Liver (tissue), 9 donors: ENCODE results near the gene HOXC10. TPM values are rescaled to one million over a fixed set of nuclear protein-coding genes. Genes with fewer than 3 reads are reported as not detected.

ENCODE experiments used
- DNase-seq: peaks from one replicate; pipeline ENCODE4 v3.0.0-alpha.2; 2017; ENCODE audit warnings: low spot score
- H3K27ac ChIP-seq, 2 donors: one replicate each; pipeline ENCODE4 v1.7.0; 2013; ENCODE audit warnings: inconsistent platforms in 2 of 2, low read length in 2 of 2, control low read depth in 1 of 2, low read depth in 1 of 2, mild to moderate bottlenecking in 1 of 2
- H3K27me3 ChIP-seq, 4 donors: one replicate each; pipeline versions ENCODE4 v1.6.1 to v1.7.0; 2013; ENCODE audit warnings: low read length in 3 of 4, inconsistent platforms in 1 of 4, mild to moderate bottlenecking in 1 of 4, moderate library complexity in 1 of 4; ENCODE audit not compliant: control insufficient read depth in 4 of 4, insufficient read depth in 4 of 4
- H3K36me3 ChIP-seq, 4 donors: one replicate each; pipeline versions ENCODE4 v1.6.1 to v1.7.0; 2013; ENCODE audit warnings: low read length in 3 of 4, mild to moderate bottlenecking in 3 of 4, low read depth in 1 of 4, moderate library complexity in 1 of 4; ENCODE audit not compliant: control insufficient read depth in 4 of 4, insufficient read depth in 3 of 4
- H3K4me1 ChIP-seq, 4 donors: one replicate each; pipeline versions ENCODE4 v1.6.1 to v1.7.0; 2013; ENCODE audit warnings: low read length in 3 of 4, mild to moderate bottlenecking in 3 of 4, moderate library complexity in 1 of 4; ENCODE audit not compliant: control insufficient read depth in 4 of 4, insufficient read depth in 4 of 4
- H3K4me3 ChIP-seq, 3 donors: one replicate each; pipeline versions ENCODE4 v1.6.1 to v1.7.0; 2013; ENCODE audit warnings: low read length in 3 of 3, control low read depth in 1 of 3, low read depth in 1 of 3, mild to moderate bottlenecking in 1 of 3
- H3K9ac ChIP-seq, 2 donors: one replicate each; pipeline ENCODE4 v1.7.0; 2013; ENCODE audit warnings: low read length in 2 of 2, mild to moderate bottlenecking in 2 of 2, moderate library complexity in 2 of 2, control low read depth in 1 of 2, low read depth in 1 of 2
- H3K9me3 ChIP-seq, 4 donors: one replicate each; pipeline versions ENCODE4 v1.6.1 to v1.7.0; 2013; ENCODE audit warnings: low read length in 3 of 4; ENCODE audit not compliant: control insufficient read depth in 4 of 4
- ATF3 ChIP-seq: IDR thresholded peaks from 2 replicates; pipeline ENCODE4 v1.6.1; 2016; ENCODE audit warnings: antibody characterized with exemption
- EGR1 ChIP-seq, 2 donors: IDR thresholded peaks; 2 replicates each; pipeline ENCODE4 v1.6.1; 2016 to 2018; ENCODE audit warnings: antibody characterized with exemption in 2 of 2, low read depth in 2 of 2
- FOXA1 ChIP-seq: IDR thresholded peaks from 2 replicates; pipeline ENCODE4 v1.6.1; 2016; ENCODE audit warnings: antibody characterized with exemption
- FOXA2 ChIP-seq: IDR thresholded peaks from 2 replicates; pipeline ENCODE4 v1.6.1; 2016; ENCODE audit warnings: antibody characterized with exemption
- GABPA ChIP-seq, 2 donors: IDR thresholded peaks in 1 of 2; conservative IDR thresholded peaks in 1 of 2; 2 replicates each; pipeline ENCODE4 v1.6.1; 2016; ENCODE audit warnings: antibody characterized with exemption in 2 of 2, mild to moderate bottlenecking in 1 of 2, moderate library complexity in 1 of 2
- HNF4A ChIP-seq, 2 donors: conservative IDR thresholded peaks; 2 replicates each; pipeline ENCODE4 v1.6.1; 2016; ENCODE audit warnings: antibody characterized with exemption in 2 of 2, mild to moderate bottlenecking in 2 of 2
- HNF4G ChIP-seq: IDR thresholded peaks from 2 replicates; pipeline ENCODE4 v1.6.1; 2016; ENCODE audit warnings: antibody characterized with exemption
- JUND ChIP-seq, 2 donors: IDR thresholded peaks; 2 replicates each; pipeline ENCODE4 v1.6.1; 2016; ENCODE audit warnings: antibody characterized with exemption in 2 of 2
- NR2F2 ChIP-seq: IDR thresholded peaks from 2 replicates; pipeline ENCODE4 v1.6.1; 2016; ENCODE audit warnings: antibody characterized with exemption
- RAD21 ChIP-seq, 2 donors: IDR thresholded peaks; 2 replicates each; pipeline ENCODE4 v1.6.1; 2016; ENCODE audit warnings: antibody characterized with exemption in 2 of 2, mild to moderate bottlenecking in 2 of 2
- SP1 ChIP-seq: IDR thresholded peaks from 2 replicates; pipeline ENCODE4 v1.6.1; 2018; ENCODE audit warnings: antibody characterized with exemption, mild to moderate bottlenecking
- TAF1 ChIP-seq: conservative IDR thresholded peaks from 2 replicates; pipeline ENCODE4 v1.6.1; 2016; ENCODE audit warnings: antibody characterized with exemption, mild to moderate bottlenecking
- YY1 ChIP-seq: IDR thresholded peaks from 2 replicates; pipeline ENCODE4 v1.6.1; 2016; ENCODE audit warnings: antibody characterized with exemption, mild to moderate bottlenecking
- ZBTB33 ChIP-seq: IDR thresholded peaks from 2 replicates; pipeline ENCODE4 v1.6.1; 2016; ENCODE audit warnings: antibody characterized with exemption
- WGBS: extraction: QIAGEN DNeasy Blood & Tissue Kit; methylation state at CpG from one replicate; pipeline ENCODE4 v1.1.7; 2013; 5-methylcytosine and 5-hydroxymethylcytosine counted together
- polyA plus RNA-seq, 2 donors: library from polyadenylated mRNA; stranded (reverse) in 1 of 2; unstranded in 1 of 2; fragments of 200-250 nt in 1 of 2; fragments of >200 nt in 1 of 2; fragmentation: Nextera tagmentation in 1 of 2; extraction: Ambion mirVana in 1 of 2; gene quantifications; one replicate each; pipeline versions ENCODE4 v1.2.1 to v1.2.3, GENCODE V29; 2013 to 2015
- total RNA-seq, 2 donors: library from RNA; depleted of rRNA; stranded (reverse); fragments of >200 nt; gene quantifications; one replicate each; pipeline ENCODE4 v1.2.3, GENCODE V29; 2014
- TF ChIP-seq, protein P1 (sequence below): fragments of 150-350 bp; IDR thresholded peaks from 2 replicates; pipeline ENCODE4 v1.5.1; 2017; ENCODE audit warnings: improper control_type of control experiment, low read depth, low read length; ENCODE audit not compliant: missing input control
- TF ChIP-seq, protein P2 (sequence below): IDR thresholded peaks from 2 replicates; pipeline ENCODE4 v1.6.1; 2016; ENCODE audit warnings: antibody characterized with exemption, mild to moderate bottlenecking
- donor health status: healthy.
- donor health status: healthy.
- donor health status: healthy.
- donor health status: healthy.
- donor health status: healthy.

Gene HOXC10
- total and polyA plus RNA-seq, 4 donors, result not detected

GRCh38 chr12:53989227-53990113 lies 4.5 kb downstream of the HOXC10 start:
- Histone ChIP-seq H3K9ac (no peak overlapping the region), H3K9me3 (peaks cover 0 to 3% (median 1%) of the 10 kb centered on the region in 4 donors), H3K27me3 (peaks cover 12 to 39% (median 28%) of the 10 kb centered on the region in 4 donors), H3K36me3 (no peaks in the 10 kb centered on the region), H3K4me1 (peaks cover 5 to 17% (median 12%) of the 10 kb centered on the region in 4 donors), H3K27ac (no peak overlapping the region), H3K4me3 (no peak overlapping the region)
- 7% methylated on average over 28 of the region's 28 CpGs for WGBS
- TF ChIP-seq RAD21 (IDR thresholded peaks at IDR 0.05), result peak; percentile 47 to 61
- TF ChIP-seq SP1, result no peak
- TF ChIP-seq, protein P1, sequence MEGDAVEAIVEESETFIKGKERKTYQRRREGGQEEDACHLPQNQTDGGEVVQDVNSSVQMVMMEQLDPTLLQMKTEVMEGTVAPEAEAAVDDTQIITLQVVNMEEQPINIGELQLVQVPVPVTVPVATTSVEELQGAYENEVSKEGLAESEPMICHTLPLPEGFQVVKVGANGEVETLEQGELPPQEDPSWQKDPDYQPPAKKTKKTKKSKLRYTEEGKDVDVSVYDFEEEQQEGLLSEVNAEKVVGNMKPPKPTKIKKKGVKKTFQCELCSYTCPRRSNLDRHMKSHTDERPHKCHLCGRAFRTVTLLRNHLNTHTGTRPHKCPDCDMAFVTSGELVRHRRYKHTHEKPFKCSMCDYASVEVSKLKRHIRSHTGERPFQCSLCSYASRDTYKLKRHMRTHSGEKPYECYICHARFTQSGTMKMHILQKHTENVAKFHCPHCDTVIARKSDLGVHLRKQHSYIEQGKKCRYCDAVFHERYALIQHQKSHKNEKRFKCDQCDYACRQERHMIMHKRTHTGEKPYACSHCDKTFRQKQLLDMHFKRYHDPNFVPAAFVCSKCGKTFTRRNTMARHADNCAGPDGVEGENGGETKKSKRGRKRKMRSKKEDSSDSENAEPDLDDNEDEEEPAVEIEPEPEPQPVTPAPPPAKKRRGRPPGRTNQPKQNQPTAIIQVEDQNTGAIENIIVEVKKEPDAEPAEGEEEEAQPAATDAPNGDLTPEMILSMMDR, result peak; percentile 21
- DNase-seq, result no peak

DNA sequence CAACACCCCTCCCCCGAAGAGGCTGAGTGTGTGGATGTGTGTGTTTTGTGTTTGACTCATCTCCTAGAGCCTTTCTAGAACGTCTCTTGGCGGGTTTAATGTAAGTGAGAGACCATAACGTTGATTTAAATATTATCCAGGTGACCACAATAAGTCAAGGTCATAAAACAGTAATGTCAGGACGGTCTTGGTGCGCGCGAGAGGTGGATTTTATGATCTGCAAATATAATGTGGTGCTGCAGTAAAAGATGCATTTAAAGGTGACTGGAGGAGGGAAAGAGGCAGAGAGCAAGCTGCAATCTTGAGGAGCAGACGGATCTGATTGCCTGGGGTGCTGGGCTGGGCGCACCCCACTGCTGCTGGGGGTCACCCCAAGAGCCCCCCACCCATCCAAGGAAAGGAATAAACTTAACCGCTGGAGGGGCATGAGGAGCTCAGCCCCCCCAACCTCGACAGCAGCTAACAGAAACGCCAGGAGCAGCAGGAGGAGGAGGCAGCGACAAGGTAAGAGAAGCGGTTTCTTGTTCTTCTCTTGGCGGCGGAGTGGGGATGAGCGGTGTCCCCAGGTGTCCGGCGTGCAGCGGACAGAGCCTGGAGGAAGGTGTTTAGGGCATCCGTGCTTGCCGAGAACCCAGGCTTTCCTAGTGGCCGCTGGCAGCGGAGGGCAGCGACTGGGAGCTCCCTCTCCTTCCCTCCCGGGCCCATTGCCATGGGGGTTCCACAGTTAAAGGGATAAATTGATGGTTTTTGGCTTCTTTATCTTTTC lies 5.5 kb downstream of the HOXC10 start:
- Histone ChIP-seq H3K9ac (no peak overlapping the region), H3K27ac (no peak overlapping the region), H3K4me3 (no peak overlapping the region), H3K36me3 (no peaks in the 10 kb centered on the region), H3K4me1 (peaks cover 15 to 26% (median 16%) of the 10 kb centered on the region in 4 donors), H3K27me3 (peaks cover 12 to 47% (median 27%) of the 10 kb centered on the region in 4 donors), H3K9me3 (peaks cover 0 to under 1% (median 0%) of the 10 kb centered on the region in 4 donors)
- DNase-seq, result no peak
- TF ChIP-seq TAF1, result no peak
- no peak for TF ChIP-seq JUND (IDR thresholded peaks at IDR 0.05)
- TF ChIP-seq EGR1 (IDR thresholded peaks at IDR 0.05; ENCODE audit: low read depth in 2 of 2), result no peak
- TF ChIP-seq, protein P1, result no peak
- no peak for TF ChIP-seq ZBTB33
- no peak for TF ChIP-seq FOXA1
- TF ChIP-seq HNF4A (conservative IDR thresholded peaks at IDR 0.05), result no peak
- no peak for TF ChIP-seq HNF4G
- TF ChIP-seq, protein P2, sequence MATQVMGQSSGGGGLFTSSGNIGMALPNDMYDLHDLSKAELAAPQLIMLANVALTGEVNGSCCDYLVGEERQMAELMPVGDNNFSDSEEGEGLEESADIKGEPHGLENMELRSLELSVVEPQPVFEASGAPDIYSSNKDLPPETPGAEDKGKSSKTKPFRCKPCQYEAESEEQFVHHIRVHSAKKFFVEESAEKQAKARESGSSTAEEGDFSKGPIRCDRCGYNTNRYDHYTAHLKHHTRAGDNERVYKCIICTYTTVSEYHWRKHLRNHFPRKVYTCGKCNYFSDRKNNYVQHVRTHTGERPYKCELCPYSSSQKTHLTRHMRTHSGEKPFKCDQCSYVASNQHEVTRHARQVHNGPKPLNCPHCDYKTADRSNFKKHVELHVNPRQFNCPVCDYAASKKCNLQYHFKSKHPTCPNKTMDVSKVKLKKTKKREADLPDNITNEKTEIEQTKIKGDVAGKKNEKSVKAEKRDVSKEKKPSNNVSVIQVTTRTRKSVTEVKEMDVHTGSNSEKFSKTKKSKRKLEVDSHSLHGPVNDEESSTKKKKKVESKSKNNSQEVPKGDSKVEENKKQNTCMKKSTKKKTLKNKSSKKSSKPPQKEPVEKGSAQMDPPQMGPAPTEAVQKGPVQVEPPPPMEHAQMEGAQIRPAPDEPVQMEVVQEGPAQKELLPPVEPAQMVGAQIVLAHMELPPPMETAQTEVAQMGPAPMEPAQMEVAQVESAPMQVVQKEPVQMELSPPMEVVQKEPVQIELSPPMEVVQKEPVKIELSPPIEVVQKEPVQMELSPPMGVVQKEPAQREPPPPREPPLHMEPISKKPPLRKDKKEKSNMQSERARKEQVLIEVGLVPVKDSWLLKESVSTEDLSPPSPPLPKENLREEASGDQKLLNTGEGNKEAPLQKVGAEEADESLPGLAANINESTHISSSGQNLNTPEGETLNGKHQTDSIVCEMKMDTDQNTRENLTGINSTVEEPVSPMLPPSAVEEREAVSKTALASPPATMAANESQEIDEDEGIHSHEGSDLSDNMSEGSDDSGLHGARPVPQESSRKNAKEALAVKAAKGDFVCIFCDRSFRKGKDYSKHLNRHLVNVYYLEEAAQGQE, result no peak
- TF ChIP-seq YY1, result no peak
- no peak for TF ChIP-seq NR2F2
- TF ChIP-seq ATF3, result no peak
- TF ChIP-seq FOXA2, result no peak
- TF ChIP-seq SP1, result no peak
- TF ChIP-seq GABPA (IDR thresholded peaks at IDR 0.05 in 1 of 2, conservative IDR thresholded peaks at IDR 0.05 in 1 of 2), result no peak
- WGBS, result 6% methylated on average over 27 of the region's 27 CpGs
